ENCODE measurements around the gene CDC37L1.
A peak's percentile ranks its signal among the peaks of the same experiment; 100 is the strongest.

DNA sequence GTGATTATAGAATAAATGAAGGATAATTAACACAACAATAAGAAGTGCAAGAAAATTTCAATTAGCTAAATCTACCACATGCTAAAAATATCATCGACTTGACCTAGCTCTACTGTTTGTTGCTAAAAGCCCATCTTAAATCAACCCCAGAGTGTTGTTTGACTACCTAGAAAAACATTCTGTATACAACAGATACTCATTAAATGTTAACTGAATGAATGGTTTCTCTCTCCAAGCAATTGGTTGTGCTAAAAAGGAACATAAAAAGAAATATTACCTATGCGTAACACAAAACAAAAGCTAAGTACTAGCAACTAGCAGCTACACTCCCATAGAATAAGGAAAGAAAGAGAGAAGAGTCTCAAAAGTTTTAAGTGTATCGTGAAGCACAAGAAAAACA is 22.7 kb upstream of the CDC37L1 start:
- TF ChIP-seq EZH2 (IDR thresholded peaks at IDR 0.05) = no peak
- peak; percentile 42; the same call in 1 of the 2 replicates for TF ChIP-seq POLR2AphosphoS5 (IDR thresholded peaks at IDR 0.05; ENCODE audit: borderline replicate concordance, low read depth, low read length)

All from SK-N-MC (cell line).